GM13976 (cell line): Measurements from ENCODE around the gene GID8.
A peak's percentile ranks its signal among the peaks of the same experiment; 100 is the strongest.

Experiments
- DNase-seq: peaks from one replicate; pipeline ENCODE4 v3.0.0; 2012; ENCODE audit warnings: low spot score
- in situ Hi-C: fragments of 300-500 bp; cut with MboI; formaldehyde crosslinking; loops from one replicate; pipeline ENCODE4 v1.12.0; 2022; ENCODE audit warnings: low sequenced_read_pairs, mixed read lengths, inconsistent platforms; ENCODE audit not compliant: unreplicated experiment
- TF ChIP-seq, protein P1 (sequence below): IDR thresholded peaks from 2 replicates; pipeline ENCODE4 v1.5.1; 2012; ENCODE audit warnings: borderline replicate concordance, mild to moderate bottlenecking; ENCODE audit not compliant: insufficient read depth; ENCODE audit errors: extremely low read depth, missing control alignments, control extremely low read depth

GID8 gene

DNA sequence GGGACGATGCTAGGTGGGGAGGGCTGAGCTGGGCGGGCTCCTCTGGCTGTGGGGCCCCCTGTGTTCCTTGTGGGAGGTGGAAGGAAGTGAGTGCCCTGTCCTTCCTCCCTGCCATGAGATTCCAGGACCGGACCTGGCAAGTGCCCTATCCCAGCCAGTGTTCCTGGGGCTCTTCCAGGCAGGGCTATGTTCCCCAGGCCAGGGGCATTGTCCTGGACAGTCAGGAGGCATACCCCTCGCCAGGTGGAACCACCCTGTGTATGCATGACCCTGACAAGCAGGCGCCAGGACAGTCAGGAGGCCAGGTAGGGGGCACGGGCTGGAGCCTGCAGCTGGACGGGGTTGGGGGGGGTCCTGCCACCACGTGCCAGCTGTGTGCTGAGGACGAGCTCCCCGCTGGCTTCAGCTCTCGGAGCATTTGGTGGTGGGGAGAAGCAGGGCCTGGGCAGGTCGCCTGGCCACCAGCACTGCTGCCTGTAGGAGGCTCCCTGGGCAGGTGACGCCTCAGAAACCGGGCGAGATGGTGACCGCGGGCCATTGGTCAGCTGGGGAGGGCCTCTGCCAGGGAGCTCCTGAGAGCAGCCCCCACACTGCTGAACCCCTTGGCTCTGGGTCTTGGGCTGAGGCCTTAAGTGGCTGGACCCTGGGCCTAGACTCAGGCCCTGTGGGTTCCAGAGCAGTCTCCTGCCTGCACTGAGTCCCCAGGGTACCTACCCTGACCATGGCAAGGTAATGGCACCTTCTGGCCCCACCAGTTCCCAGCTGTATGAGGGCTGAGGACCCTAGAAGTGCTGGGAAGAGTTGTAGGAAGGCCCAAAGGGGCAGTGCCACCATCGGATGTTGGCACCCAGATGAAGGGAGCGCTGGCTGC lies 15.3 kb downstream of the GID8 start:
- in situ Hi-C loops: no loop called here
- peak; percentile 55 for DNase-seq
- TF ChIP-seq, protein P1, sequence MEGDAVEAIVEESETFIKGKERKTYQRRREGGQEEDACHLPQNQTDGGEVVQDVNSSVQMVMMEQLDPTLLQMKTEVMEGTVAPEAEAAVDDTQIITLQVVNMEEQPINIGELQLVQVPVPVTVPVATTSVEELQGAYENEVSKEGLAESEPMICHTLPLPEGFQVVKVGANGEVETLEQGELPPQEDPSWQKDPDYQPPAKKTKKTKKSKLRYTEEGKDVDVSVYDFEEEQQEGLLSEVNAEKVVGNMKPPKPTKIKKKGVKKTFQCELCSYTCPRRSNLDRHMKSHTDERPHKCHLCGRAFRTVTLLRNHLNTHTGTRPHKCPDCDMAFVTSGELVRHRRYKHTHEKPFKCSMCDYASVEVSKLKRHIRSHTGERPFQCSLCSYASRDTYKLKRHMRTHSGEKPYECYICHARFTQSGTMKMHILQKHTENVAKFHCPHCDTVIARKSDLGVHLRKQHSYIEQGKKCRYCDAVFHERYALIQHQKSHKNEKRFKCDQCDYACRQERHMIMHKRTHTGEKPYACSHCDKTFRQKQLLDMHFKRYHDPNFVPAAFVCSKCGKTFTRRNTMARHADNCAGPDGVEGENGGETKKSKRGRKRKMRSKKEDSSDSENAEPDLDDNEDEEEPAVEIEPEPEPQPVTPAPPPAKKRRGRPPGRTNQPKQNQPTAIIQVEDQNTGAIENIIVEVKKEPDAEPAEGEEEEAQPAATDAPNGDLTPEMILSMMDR: no peak

- DNase-seq: peak; percentile 94
These were observed 16.1 kb downstream of the GID8 start for GRCh38 chr20:62953839-62954703.

GRCh38 chr20:62955519-62956386 lies 17.8 kb downstream of the GID8 start:
- in situ Hi-C loops: no loop called here
- TF ChIP-seq, protein P1: no peak
- no peak for DNase-seq

More at GRCh38 chr20:62953839-62954703, 16.1 kb downstream of the GID8 start:
- TF ChIP-seq, protein P1: no peak
- in situ Hi-C loops: no loop called here

DNA sequence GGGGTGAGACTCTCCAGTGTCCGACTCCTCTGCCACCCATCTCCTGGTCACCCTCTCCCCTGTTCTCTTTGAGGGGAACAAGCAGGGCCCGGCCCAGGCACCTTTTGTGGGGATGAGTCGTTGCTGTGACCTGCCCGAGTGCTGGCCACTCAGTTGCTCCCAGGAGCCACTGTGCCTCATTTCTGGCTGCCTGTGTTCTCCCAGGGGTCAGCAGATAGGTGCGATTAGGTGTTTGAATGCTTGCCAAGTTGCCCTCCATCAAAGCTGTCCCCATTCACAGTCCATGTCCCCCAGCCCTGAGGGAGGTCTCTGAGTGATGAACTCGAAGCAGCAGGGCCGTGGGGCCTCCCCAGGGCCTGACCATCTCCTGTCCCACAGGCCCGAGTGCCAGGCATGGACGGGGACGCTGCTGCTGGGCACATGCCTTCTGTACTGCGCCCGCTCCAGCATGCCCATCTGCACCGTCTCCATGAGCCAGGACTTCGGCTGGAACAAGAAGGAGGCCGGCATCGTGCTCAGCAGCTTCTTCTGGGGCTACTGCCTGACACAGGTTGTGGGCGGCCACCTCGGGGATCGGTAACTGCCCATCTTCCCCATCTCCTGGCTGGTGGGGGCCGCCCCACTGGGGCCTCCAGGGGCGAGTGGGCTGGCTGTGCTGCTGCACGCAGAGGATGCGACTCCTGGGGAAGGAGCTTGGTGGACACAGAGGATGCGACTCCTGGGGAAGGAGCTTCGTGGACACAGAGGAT lies 18.6 kb downstream of the GID8 start:
- in situ Hi-C loops: no loop called here
- DNase-seq: no peak
- TF ChIP-seq, protein P1: no peak

DNA sequence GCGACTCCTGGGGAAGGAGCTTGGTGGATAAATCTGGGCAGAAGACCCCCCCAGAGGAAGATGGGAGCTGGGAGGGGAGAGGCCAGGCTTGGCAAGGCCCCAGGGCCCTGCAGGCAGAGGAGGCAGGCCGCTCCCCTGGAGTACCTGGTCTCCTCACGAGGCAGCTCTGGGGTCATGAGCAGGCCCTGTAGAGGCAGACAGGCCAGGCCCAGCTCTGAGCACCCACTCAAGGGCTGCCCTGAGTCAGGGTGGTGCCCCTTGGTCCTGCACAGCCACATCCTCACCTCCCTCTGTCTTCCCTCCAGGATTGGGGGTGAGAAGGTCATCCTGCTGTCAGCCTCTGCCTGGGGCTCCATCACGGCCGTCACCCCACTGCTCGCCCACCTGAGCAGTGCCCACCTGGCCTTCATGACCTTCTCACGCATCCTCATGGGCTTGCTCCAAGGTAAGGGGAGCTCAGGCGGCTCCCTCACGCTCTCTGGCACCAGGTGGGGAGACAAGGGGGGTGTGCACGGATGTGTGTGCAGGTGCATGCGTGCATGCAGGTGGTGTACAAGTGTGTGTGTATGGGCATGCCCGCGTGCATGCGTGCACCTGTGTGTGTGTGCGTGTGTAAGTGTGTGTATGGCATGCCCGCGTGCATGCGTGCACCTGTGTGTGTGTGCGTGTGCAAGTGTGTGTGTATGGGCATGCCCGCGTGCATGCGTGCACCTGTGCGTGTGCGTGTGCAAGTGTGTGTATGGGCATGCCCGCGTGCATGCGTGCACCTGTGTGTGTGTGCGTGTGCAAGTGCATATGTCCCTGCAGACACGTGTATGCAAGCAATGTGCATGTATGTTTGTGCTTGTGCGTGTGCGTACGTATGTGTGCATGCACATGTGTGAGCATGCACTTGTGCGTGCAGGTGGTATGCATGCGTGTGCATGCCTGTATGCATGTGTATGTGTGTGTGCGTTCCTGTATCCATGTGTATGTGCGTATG lies 19.5 kb downstream of the GID8 start:
- TF ChIP-seq, protein P1: no peak
- in situ Hi-C loops: no loop called here
- DNase-seq: no peak
